Measurements from ENCODE around the gene NFIC.

GRCh38 chr19:3474010-3474409 lies 107.6 kb downstream of the NFIC start:
- TF ChIP-seq CTCF (IDR thresholded peaks at IDR 0.05; ENCODE audit: poor library complexity, severe bottlenecking) (no peak), SMC3 (conservative IDR thresholded peaks at IDR 0.05; ENCODE audit: poor library complexity) (no peak), EZH2 (IDR thresholded peaks at IDR 0.05; ENCODE audit: borderline replicate concordance, insufficient read depth, low read length, poor library complexity, severe bottlenecking) (no peak), POLR2AphosphoS5 (IDR thresholded peaks at IDR 0.05) (no peak), TAF1 (IDR thresholded peaks at IDR 0.05; ENCODE audit: low read depth) (no peak), REST (IDR thresholded peaks at IDR 0.05; ENCODE audit: borderline replicate concordance) (no peak)
